HG03571 (cell line): ENCODE measurements around the gene SLC22A31.

Source experiments
- ATAC-seq: cut with Tn5 transposase; IDR thresholded peaks from one replicate; pipeline ENCODE4 v1.9.1; 2021; ENCODE audit not compliant: unreplicated experiment

SLC22A31 gene

GRCh38 chr16:89179656-89180315, 20.6 kb downstream of the SLC22A31 start:
- no peak for ATAC-seq

DNA sequence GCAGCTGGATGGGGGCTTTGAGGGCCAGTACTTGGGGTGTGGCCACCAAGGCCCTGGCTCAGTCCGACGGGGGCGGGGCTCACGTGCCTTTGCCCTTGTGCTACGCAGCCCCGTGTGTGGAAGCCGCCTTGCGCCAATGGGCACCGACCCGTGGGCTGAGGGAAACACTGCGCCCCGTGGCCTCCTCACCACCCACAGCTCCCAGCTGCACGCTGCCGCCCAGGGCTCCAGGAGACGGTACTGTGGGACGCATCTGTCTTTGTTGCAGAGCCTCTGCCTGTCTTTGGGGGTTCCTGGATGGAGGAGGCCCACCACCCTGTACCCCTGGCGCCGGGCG, 21.2 kb downstream of the SLC22A31 start:
- no peak for ATAC-seq

DNA sequence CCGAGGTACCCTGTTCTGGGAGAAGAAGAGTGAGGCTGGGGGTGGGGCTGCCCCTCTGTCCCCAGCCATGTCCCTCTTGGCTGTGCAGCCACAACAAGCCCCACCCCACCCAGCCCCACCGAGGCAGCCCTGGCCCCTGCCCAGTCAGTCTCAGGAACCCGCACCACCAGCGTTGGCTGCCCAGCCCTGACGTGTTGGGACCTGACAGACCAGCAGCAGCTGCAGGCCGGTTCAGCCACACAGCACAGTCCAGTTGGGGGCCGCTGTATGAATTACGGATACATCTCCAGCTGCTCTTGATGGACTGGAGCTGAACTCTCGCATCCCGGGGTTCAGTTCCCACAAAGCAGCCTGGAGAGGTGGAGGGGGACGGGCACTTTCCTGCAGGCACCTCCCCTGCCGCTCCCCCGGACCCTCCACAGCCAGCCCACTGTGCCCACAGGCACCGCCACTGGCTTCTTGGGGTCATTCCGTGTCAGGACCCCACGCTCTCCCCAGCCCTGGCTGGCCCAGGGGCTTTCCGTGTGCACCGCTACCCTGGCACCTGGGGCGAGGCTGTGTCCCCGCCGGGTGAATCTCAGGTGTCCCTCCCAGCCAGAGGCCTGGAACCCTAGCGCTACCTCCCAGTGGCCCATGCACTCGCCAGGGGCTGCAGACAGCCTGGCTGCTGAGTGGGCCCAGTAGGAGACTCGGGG, 21.7 kb downstream of the SLC22A31 start:
- no peak for ATAC-seq

DNA sequence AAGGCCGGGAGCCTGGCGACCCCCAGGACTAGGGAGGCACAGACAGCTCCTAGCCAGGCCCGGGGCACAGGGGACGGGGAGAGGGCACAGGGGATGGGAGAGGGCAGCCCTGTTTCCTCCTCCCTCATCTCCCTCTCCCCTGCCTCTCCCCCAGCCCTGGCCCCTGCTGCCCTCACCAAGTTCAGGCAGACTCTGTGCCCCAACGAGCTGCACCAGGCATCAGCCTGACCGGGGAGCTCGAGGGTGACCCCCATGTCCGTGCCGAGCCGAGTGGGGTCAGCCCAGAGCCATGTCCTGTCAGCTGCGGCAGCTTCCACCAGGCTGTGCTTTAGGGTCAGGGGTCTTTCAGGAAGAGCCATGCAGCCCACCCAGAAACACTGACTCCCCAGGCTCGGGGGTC, 22.8 kb downstream of the SLC22A31 start:
- no peak for ATAC-seq

- no peak for ATAC-seq
Measured at GRCh38 chr16:89176717-89177116, 23.6 kb downstream of the SLC22A31 start.

DNA sequence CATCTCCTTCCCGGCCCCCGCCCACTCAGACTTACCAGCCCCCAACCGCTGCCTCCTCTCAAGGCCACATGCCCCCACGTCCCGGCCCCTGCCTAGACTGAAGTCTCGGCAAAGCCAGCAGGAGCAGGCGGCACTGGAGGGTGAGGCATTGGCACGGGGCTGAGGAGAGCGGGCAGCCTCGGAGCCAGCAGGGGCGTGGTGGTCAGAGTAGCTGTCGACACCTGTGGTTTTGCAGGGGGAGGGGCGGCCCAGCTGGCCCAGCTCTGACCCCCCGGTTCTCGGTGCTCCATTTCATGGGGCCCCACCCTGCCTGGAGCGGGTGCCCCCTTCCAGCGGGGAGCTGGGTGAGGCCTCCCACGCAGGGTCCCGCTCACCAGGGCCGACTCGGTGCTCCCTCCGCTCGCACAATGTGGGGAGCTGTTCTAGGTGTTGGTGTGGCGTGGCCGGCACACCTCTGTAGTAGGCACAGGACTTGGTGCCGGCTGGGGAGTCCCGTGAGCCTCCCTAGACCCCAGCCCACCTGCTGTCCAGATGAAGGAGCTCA, 24.1 kb downstream of the SLC22A31 start:
- ATAC-seq, result no peak

GRCh38 chr16:89175280-89176146, 24.8 kb downstream of the SLC22A31 start:
- ATAC-seq, result no peak

DNA sequence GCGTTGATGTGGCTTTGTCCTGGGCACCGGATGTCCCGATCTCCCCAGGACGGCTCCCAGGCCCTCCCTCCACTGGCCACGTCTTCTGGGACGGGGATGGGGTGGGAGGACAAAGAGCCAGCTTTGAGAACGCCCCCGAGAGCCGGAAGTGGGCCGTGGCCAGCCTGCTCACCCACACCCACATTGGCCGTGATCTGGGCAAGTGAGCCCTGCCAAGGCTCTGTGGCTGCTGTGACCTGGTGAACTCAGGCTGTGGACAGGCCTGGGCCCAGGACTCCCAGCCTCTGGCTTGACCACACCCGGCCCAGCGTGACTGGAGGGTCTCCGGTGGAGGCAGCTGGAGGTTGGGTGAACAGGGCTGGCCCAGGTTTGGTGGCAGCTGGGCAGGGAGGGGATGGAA, 25.5 kb downstream of the SLC22A31 start:
- no peak for ATAC-seq

DNA sequence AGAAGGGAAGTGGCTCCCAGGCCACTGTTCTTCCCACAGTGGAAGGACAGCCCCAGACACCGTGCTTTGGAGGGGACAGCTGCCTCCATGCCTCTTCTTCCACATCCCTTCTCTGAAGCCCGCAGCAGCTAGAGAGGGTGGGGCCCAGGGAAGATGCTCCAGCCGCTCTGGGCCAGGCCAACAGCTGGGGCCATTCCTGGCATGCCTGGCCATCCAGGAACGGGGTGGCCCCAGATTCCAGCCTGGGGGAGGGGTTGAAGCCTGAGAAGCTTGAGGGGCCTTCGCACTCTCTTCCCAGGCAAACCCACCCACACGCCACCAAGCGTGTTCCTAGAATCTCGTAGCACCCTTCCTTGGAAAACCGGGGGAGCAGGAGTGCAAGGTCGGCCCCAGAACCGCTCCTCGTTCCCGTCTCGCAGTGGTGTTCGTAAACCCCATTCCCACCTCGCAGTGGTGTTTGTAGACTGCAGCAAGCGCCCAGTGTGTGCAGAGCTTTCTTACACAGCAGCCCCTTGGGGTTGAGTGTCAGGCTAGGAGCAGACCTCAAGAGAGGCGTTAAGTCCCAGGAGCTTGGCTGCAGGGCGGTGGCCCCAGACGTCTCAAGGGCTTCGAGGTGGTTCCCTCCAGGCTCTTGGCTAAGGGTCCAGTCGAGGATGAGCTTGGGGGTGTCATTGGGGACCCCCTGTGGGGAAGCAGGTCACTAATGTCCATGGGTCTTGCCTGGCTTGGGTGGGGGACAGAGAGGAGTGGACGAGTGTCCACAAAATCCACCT, 26.1 kb downstream of the SLC22A31 start:
- ATAC-seq, result no peak

DNA sequence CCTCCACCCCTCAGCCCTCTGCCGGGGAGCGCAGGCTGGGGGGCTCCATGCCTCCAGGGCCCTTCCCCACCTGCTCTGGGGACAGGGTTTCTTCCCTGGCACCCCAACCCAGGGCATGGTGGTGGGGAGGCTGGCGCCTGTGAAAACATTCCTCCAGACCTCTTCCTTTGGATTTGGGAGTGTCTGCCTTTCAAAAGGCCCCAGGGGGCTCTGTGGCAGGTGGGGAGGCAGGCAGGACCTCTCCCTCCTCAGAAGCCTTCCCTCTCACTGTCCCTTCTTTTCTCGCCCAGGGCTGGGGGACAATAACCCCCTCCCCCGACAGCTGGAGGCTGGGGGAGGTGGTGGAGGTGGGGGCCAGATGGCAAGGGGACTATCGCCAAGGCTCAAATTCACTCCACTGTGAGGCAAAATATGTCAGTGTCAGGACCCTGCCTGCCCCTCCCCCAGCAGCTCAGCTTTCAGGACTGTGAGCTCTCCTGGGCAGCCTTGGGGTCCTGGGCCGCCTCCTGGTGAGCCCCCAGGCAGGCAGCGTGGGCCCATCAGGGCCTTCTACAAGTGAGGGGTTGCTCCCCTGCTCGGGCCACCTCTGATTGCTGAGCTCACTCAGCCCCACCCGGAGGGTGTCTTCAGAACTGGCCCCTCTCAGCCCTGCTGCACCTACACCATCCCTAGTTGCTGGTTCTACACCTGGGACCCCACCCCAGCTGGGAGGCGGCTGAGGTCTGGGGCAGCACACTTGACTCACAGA, 27.0 kb downstream of the SLC22A31 start:
- no peak for ATAC-seq

DNA sequence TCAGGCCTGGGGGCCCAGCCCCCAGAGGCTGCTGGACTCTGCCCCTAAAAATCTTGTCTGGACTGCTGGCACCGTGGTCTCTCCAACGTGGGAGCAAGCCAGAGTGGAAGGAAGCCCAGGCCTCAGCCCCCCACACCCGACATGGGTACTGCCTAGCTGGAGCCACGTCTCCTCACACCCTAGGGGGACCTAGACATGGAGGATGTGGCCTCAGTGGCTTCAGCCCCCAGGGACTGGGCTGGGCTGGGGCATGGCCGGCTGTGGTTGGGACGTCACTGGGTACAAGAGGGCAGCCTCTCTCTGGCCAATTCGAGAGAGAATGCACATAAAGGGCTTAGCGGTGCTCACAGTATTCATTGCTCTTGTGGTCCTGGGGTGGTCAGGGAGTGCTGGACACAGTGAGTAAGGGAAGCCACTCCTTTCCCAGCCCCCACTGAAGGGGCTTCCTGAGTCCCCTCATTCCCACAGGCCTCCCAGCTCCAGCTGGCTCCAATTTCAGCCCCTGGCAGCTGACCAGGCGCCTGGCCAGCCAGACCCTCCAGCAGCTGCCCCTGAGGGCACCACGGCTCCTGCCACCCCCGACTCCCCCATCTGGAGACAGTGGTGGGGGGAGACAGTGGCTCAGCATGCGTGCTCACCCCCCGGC, 27.7 kb downstream of the SLC22A31 start:
- ATAC-seq, result no peak

DNA sequence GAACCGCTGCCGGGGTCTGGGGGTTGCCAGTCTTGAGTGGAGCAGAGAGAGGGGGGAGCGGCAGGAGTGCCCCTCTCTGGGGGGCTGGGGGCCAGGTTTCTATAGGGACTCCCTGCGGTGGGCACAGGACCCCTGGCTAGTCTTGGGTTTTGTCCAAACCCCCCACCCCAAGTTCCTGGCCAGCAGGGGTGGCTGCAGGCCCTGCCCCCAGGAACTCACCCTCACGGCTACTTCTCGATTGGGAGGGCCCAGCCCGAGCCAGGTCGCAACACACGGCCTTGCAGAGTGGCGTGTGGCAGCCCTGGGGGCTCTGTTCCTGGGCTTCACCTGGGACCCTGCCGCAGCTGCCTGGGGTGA, 28.2 kb downstream of the SLC22A31 start:
- no peak for ATAC-seq

GRCh38 chr16:89171216-89172170, 28.8 kb downstream of the SLC22A31 start, which contains the start of gene CDH15:
CDH15 (plus strand) TSS chr16:89171748; CDS start chr16:89171832, 84 bp downstream.
- ATAC-seq, result peak; percentile 69

- ATAC-seq, result no peak
Measured at GRCh38 chr16:89170346-89171215, 29.8 kb downstream of the SLC22A31 start.

DNA sequence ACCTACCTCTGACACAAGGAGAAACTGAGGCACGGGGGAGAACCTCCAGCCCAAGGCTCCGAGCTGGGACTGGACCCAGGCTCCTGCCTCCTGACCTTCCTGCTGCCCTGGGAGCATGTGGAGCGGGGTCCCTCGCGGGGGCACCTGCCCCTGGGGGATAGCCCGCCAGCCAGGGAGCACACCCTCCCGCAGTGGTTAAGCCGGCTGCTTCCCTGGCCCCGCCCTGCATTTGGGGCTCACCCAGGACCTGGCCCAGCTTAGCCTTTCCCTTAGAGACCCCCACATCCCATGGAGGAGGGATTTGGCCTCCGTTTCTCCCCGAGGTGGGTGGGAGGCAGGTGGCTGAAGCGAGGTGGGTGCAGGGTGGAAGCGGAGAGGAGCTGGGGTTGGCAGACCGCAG, 30.6 kb downstream of the SLC22A31 start:
- ATAC-seq, result no peak

DNA sequence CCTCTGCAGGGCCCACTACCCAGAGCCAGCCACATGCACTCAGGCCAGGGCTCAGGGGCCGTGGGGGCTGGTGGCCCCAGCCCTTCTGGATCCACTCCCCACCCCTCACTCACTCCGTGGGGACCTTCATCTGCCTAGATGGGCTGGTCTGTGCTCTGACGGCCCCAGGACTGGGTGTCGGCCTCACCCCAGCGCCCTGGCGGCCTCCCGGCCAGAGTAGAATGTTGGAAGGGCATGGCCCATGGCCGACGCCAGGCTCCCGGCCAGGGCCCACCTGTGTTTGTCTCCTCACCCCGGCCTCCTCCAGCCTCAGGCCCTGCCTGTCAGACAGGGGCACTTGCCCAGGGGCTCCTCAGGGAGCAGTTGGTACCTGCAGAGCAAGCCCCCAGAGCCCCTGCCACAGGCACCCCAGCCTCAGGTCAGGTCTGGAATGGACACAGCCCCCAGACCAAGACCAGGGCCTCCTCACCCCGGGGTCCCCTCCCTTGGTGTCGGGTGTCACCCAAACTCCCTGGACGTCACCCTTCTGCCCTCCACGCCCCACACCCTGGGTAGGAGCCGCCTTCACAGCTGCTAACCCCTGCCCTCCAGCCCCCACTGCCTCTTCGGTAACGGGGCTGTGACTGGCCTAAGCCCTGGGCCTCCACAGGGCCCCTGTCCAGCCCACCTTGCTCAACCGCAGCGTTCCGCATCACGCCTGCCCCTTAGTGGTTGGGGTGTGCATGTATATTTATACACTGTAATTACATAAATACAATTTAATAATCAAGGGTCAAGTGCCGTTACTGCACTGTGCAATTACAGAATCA, 31.8 kb downstream of the SLC22A31 start:
- ATAC-seq, result no peak

DNA sequence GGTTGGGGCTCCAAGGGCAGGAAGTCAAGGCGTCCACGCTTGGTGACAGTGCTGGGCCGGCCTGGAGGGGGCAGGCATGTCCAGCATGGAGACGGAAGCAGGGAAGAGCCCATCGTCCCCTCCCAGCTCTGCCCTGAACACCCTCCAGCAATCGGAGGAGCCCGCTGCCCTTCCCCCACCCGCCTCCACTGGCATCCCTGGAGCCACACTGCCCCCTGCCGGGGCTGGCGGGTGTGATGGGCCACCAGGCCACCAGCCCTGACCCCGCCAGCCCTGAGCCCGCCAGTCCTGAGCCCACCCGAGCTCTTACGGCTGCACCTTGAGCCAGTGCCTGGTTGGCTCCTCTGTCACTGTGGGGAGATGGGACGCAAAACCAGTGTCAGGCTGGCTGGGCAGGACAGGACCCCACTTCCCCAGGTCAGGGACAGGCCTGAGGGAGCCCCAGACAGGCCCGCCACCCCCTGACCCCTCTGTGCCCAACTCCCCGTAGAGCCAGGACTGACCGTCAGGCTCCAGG, 32.9 kb downstream of the SLC22A31 start:
- no peak for ATAC-seq
